SKM-1 treated with dmso at 0.1 percent for 144 hours (cell line): ENCODE measurements around the gene ITGB1BP1.

Source experiments
- DNase-seq: peaks from one replicate; lab custom pipeline; 2025; ENCODE audit not compliant: unreplicated experiment; lab: John Stamatoyannopoulos, UW

ITGB1BP1 gene, protein sequence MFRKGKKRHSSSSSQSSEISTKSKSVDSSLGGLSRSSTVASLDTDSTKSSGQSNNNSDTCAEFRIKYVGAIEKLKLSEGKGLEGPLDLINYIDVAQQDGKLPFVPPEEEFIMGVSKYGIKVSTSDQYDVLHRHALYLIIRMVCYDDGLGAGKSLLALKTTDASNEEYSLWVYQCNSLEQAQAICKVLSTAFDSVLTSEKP

DNA sequence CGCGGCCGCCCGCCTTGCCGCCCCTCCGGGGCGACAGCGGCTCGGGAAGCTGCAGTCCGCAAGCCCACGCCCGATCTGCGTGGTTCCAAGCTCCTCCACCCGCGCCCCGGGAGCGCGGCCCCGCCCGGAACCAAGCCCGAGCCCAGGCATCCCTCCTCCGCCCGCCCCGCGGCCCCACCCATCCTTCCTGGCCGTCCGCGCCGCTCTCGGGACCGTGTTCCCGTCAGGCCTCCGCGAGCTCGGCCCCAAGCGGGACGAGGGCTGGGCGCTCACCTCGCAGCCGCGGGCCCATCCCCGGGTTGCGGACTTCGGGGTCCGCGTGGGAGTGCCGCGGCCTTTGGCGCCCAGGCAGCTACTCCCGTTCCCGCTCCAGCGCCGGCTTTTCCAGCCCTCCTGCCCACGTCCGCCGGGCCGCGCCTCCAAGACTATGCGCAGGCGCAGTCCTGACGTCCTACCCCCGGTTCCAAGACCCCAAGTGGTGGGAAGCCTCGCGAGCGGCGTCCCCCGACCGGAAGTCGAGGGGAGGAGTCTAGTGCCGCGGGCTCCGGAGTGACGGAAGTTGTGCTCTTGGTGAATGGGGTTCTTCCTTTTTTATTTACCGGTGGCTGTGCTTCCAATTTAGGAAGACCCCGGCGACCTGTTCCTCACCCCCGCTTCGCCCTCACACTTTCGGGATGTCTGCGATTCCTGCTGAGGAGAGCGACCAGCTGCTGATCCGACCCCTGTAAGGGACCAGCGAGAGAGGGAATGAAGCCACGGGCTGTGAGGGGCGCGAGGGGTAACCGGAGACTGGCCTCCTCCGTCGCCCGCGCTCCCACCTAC is at the start of gene ITGB1BP1, which contains the start of gene CPSF3:
Gene ITGB1BP1 (minus strand): TSS at position 429 of the 822 bp plus-strand sequence. CDS start 4,831 bp downstream, outside the sequence.
Gene CPSF3 (plus strand): TSS at position 555 of the 822 bp plus-strand sequence. CDS start 120 bp downstream, at position 675.
- peak; percentile 95 for DNase-seq

DNA sequence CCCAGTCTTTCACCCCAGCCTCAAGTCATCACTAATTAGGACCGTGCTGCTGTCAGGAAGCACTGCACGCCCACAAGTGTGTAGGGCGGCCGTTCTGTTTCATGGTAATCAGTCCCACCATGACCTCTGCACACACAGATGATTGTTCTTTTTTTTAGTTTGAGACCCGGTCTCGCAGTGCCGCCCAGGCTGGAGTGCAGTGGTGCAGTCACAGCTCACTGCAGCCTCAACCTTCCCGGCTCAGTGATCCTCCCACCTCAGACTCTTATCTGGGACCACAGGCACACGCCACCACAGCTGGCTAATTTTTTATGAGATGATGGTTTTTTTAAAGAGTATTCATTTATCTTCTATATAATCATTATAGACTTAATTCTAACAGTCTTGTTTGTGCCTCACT is 49.2 kb upstream of the ITGB1BP1 start:
- no peak for DNase-seq

DNA sequence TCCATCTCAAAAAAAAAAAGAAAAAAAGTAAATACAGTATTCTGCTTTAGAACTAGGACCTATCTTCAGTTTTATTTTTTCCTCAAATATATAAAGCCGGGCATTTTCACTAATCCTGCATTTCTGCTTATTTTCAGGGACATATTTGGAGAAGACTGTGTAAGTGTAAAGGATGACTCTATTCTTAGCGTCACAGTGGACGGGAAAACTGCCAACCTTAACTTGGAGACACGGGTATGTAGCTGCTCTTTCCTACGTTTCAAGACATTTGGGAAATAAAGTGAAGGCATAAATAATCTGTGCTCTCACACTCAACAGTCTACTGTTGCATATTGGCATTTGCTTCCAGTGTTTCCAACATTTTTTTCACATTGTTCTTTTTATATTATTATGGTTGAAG is 47.9 kb upstream of the ITGB1BP1 start:
- DNase-seq, result no peak

DNA sequence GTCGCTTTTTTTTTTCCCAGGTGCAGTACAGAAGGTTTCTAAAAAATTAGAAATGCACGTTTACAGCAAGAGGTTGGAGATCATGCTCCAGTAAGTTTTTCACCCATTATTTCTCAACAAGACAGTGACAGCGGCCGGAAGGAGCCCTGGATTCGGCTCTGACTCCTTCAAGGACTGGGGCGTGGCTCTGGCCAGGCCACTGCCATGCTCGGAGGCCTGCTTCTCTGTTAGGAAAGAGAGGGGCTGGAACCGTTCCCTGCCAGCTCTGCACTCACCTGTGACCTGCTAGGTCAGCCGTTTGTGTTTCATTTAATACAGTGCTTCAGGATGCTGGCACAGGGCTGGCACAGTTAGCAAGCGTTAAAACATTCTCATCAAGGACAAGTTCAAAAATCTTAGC is 44.4 kb upstream of the ITGB1BP1 start:
- DNase-seq, result no peak

DNA sequence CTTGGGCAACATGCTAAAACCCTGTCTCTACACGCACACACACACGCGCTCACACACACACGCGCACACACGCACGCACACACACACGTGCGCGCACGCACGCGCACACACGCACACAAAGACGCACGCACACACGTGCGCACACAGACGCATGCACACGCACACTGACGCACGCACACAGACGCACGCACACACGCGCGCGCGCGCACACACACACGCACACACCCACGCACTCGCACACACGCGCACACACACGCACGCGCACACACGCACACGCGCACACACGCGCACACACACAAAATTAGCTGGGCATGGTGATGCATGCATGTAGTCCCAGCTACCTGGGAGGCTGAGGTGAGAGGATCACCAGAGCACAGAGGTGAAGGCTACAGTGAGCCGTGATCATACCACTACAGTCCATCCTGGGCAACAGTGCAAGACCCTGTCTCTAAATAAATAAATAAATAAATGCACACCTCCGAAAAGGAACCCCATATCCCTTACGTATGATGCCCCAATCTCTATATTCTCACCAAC is 42.9 kb upstream of the ITGB1BP1 start:
- no peak for DNase-seq

DNA sequence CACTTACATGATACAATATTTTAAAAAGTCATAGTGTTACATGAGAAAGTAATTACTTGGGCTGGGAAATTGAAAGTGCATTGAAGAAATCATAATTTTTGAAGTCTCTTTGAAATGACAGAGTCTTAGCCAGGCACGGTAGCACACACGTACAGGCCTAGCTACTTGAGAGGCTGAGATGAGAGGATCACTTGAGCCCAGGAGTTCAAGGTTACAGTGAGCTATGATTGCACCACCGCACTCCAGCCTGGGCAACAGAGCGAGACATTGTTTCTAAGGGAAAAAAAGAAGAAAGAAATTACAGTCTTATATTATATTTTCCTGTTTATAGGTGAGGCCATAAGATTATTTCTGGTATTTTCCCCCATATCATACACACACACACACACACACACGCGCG is 41.8 kb upstream of the ITGB1BP1 start:
- no peak for DNase-seq

DNA sequence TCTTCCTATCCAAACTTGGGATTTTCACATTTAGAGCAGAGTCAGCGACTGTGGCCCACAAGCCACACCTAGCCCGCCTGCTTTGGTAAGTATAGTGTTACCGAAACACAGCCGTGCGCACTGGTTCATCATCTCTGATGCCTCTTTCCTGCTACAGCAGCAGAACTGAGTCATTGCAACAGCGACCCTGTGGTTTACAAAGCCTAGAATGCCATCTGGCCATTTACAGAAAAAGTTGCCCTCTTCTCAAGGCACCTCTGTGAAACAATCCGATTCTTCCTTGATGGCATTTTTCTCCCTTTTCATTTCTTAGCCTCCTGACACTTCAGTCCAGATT is 40.3 kb upstream of the ITGB1BP1 start:
- no peak for DNase-seq

DNA sequence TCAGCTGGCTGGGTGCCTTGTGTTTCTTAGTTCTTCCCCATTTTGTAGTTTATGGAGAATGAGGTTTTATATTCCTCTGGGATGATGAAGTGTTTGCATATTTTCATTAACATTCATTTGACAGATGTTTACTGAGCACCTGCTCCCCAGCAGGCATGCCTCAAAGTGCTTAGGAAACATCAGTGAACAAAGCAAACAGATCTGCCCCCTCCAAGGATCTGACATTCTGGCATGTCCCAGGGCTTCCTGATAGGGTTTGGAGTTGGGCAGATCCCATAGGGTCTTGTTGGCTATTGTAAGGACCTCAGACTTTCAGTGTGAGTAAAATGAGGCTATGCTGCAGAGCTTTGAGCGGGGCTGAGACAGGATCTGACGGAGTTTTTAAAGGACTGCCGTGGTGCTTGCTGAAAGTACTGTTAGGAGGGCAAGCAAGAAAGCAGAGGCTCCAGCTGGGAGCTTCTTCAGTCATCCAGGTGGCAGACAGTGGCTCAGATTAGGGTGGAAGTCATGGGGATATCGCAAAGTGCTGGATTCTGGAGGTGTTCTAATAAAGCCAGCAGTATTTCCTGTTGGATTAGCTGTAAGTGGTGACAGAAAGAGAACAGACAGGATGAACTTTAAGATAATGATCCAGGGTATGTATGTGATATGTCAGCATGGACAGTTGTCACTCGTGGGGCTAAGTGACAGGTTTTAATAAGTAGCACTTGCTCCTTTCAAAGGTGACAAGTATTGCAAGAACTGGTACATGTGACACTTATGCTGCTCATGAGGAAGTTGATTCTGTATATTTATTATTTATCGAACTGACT is 39.8 kb upstream of the ITGB1BP1 start:
- no peak for DNase-seq

DNA sequence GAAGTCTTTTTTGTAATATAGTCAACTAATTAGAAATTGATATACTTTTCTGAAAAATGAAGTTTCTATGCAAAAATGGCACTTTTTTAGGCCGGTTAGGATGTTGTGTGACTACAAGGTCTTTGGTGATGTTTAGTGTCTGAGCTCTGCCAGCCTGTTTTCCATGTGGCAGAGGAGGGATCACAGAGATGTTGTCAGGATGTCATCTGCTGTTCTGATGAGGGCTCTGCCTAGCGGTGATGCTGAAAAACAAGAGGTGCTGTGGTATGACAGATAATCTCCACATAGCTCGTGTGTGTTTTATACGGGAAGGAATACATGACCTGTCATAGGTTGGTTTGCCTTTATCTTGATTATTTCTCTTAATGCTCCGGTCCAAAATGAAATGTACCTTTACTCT is 39.0 kb upstream of the ITGB1BP1 start:
- no peak for DNase-seq

DNA sequence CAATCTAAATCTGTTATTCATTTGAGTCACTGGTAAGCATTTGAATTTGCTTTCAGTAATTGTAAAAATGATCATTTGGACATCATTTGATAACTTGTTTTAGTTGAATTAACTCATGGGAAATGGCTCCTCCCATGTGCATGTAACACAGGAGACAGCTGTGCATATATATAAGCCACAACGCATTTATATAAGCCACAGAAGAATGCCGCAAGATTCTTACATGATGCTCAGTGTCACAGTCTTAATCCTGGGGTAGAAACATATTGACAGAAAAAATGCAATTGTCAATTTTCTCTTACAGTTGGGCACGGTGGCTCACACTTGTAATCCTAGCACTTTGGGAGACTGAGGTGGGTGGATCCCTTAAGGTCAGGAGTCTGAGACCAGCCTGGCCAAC is 37.8 kb upstream of the ITGB1BP1 start:
- DNase-seq, result no peak

DNA sequence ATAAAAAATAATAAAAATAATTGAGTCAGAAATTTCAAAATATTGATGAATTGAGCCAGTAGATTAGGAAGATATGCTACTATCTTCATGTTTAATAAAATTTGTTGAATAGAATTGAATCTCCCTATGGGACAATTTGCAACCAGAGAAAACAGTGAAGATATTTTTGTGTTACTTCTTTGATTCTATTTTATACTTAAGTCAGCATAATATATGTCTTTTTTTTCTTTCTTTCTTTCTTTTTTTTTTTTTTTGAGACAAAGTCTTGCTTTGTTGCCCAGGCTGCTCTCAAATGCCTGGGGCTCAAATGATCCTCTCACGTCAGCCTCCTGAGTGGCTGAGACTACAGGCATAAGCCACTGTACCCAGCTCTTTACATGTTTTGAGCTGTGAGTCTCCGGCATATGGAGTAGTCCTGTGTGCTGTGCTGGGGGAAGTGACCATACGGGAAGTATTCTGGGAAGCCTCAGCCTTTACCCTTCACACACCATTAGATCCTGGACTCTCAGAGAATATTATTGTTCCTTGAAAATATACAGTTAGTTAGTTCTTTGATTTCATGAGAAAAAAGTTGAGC is 37.2 kb upstream of the ITGB1BP1 start:
- DNase-seq, result no peak

DNA sequence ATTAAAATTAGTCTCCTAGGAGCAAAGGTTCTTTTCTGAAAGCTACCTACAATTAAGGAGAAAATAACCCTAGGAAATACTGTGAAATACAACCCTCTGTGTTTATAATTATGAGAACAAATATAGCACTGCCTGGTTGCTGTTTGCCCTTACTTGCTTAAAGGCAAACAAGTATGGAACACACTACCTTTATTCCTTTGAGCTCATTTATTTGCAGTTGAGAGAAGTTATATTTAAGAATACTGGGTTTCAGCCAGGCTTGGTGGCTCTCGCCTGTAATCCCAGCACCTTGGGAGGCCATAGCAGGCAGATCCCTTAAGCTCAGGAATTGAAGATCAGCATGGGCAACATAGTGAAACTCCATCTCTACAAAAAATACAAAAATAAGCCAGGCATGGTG is 27.9 kb upstream of the ITGB1BP1 start:
- no peak for DNase-seq

DNA sequence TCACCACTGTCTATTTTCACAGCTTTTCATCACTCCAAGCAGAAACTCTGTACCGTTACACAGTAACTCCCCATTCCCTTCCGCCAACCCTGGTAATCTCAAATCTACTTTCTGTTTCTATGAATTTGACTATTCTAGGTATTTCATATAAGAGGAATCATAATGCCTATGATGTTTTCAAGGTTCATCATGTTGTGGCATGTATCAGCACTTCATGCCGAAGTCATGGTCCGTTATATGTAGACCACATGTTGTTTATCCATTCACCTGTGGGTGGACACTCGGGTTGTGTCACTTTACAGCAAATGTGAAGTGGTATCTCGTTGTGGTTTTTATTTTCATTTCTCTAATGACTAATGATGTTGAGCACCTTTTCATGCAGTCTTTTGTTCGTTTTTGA is 21.8 kb upstream of the ITGB1BP1 start:
- DNase-seq, result no peak

DNA sequence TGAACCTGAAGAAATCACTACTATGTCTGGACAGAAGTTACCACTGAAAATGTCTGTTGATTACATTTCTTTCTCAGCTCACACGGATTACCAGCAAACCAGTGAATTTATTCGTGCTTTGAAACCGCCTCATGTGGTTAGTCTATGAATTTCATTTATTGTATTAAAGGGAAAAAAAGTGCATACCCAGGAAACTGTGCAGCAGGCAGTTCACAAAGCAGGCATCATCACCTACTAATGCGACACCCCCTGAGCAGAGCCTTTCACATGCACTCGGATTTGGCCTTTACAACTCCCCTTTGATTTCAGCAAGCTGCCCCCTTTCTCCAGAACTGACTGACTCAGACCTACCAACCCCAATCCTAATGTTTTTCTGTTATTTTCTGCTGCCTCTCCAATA is 20.2 kb upstream of the ITGB1BP1 start:
- no peak for DNase-seq

DNA sequence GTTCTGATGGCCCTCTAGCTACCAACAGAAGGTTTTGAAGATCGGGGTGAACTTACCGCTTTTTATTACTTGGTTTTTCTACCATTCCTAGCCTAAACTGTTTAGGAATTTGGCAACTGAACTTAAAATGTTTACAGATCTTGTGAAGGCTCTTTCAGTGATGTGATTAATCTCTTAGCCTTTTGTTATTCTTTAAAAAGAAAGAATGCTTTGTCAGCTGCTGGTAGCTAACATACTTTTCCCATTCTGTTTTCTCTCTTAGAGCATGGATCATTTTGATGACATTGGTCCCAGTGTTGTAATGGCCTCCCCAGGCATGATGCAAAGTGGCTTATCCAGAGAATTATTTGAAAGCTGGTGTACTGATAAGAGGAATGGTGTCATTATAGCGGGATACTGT is 18.2 kb upstream of the ITGB1BP1 start:
- no peak for DNase-seq

DNA sequence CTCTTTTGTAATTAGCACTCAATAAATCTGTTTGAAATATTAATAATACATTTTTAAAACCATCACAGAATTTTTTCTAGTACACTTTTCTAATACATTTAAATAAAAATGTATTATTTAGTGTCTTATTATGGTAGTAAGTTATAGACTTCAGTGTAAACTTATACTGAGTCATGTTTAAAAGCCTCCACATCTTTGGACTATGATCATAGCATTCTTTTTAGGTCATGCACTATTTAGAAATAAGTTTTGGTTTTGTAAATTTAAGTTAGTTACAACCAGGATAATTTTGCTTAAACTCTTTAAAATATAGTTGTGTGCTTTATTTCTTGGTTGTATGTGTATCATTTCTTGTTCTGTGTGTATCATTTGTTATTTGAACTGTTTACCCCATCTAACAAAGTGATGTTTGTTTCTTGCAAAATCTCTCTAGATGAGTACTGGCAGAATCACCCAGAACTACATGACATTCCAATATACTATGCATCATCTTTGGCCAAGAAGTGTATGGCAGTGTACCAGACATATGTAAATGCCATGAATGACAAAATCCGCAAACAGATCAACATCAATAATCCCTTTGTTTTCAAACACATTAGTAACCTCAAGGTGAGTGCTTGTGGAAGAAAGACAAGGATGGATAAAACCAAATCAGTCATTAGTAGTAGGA is 16.9 kb upstream of the ITGB1BP1 start:
- no peak for DNase-seq

DNA sequence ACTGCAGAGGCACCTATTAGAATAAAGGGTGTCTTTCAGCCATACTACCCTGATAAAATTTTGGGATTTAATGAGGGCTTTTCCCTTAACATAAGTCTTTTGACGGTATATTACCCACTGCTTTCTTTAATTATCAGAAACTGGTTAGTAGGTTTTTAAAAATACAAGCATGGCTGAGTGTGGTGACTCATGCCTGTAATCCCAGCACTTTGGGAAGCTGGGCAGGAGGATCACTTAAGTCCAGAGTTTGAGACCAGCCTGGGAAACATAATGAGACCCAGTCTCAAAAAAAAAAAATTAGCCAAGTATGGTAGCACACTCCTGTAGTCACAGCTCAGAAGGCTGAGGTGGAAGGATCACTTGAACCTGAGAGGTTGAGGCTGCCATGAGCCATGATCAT is 16.2 kb upstream of the ITGB1BP1 start:
- DNase-seq, result no peak

DNA sequence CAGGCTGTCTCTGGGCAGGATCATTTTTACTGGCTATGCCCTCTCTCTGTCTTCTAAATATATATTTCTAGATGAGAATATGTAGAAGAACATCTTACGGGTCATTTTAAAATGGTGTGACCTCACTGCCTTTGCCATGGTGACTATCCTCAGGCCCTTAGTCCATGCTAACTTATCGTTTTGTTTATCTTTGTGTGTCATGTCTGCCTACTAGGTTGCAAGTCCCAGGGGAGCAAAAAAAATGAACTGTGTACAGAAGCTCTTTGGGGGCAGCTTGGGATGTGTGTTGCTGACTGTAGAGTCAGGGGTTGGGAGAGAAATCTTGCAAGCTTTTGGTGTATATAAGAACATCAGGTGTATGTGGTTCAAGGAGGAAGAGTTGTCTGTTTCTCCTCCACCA is 11.2 kb upstream of the ITGB1BP1 start:
- no peak for DNase-seq

DNA sequence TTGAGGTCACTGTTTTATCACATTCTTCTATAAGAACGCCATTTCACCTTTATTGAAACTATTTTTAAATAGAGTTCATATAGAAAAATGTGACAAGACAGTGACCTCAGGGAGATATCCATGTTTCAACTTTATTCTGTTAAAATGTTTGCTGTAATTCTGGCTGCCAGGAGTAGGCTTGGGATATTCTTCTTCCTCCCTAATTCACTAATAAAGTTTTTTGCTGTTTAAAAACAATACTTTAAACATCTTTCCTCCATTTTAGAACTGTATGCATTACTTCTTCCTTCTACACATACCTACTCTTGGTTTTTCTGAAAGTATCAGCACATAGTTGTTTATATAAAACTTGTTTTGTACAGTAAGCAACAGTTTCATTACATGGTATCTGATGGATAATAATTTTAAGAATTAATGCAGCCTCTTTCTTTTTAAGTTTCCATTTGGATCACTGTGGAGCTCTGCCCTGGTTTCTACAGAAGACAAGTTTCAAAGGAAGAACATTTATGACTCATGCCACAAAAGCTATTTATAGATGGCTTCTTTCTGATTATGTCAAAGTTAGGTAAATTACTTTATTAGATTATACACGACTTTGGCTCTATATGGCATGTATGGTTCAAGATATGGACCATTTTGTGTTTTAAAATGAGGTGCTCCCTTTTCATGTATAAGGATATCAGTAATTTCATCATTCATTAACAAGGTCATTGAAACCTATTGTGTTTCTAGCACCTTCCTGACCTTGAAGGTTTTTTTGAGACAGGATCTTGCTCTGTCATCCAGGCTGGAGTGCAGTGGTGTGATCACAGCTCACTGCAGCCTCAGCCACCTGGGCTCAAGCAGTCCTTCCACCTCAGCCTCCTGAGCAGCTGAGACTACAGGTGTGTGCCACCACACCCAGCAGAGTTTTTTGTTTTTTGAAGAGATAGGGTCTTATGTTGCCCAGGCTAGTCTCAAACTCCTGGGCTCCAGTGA is 7.3 kb upstream of the ITGB1BP1 start:
- DNase-seq, result no peak
